Spleen (tissue), 7 donors: ENCODE results near the gene SYCP3.
A peak's percentile ranks its signal among the peaks of the same experiment; 100 is the strongest.

Experiments used
- CTCF ChIP-seq, 11 experiments: fragments of 200-600 bp in 7 of 11; fragments of 450-650 bp in 4 of 11; sonication (generic) in 4 of 11; IDR thresholded peaks in 8 of 11; conservative IDR thresholded peaks in 3 of 11; 1 replicate in 7 of 11; 2 replicates in 4 of 11; pipeline versions ENCODE4 v1.4.0 to v1.8.0; 2016 to 2021; ENCODE audit warnings: antibody characterized with exemption in 11 of 11, inconsistent platforms in 4 of 11, mild to moderate bottlenecking in 1 of 11
- POLR2A ChIP-seq, 3 donors: fragments of 450-650 bp; IDR thresholded peaks; one replicate each; pipeline ENCODE4 v1.5.1; 2017; ENCODE audit warnings: antibody characterized with exemption in 3 of 3, mild to moderate bottlenecking in 1 of 3
- POLR2AphosphoS5 ChIP-seq, 3 donors: sonication (generic); formaldehyde crosslinking; IDR thresholded peaks; one replicate each; pipeline ENCODE4 v1.5.1; 2017; ENCODE audit warnings: antibody characterized with exemption in 3 of 3
- donor health status: DM: no; HTN: no; CAD: no; lungs with moderate emphysema.
- donor health status: DM: no; HTN: no; CAD: no.
- donor health status: DM: no; HTN: no; CAD: no.

- TF ChIP-seq CTCF (IDR thresholded peaks at IDR 0.05 in 8 of 11, conservative IDR thresholded peaks at IDR 0.05 in 3 of 11), result no peak
- TF ChIP-seq POLR2A (IDR thresholded peaks at IDR 0.05), result no peak
- TF ChIP-seq POLR2AphosphoS5 (IDR thresholded peaks at IDR 0.05), result peak in 1 of 3 donors; percentile 30
Observed at GRCh38 chr12:101763246-101763931, 24.1 kb upstream of the SYCP3 start.
